ACC112 (cell line): ENCODE results near the gene ZBTB39.

Experiments
- H2AFZ ChIP-seq: fragments of 200-600 bp; sonication (generic); one replicate; pipeline ENCODE4 v1.6.0; 2017; ENCODE audit warnings: antibody characterized with exemption, low read length; ENCODE audit not compliant: unreplicated experiment
- H3K27ac ChIP-seq: fragments of 200-600 bp; sonication (generic); 2 replicates; pipeline ENCODE4 v1.5.1; 2014; ENCODE audit warnings: low read depth, mild to moderate bottlenecking, antibody characterized with exemption, low read length, moderate library complexity
- H3K27me3 ChIP-seq: fragments of 200-600 bp; sonication (generic); 2 replicates; pipeline ENCODE4 v1.6.1; 2014; ENCODE audit warnings: mild to moderate bottlenecking, antibody characterized with exemption, low read length, moderate library complexity, mixed read lengths; ENCODE audit not compliant: insufficient read depth
- H3K36me3 ChIP-seq: fragments of 200-600 bp; sonication (generic); 2 replicates; pipeline ENCODE4 v1.6.1; 2016; ENCODE audit warnings: mild to moderate bottlenecking, antibody characterized with exemption, low read length, moderate library complexity, mixed read lengths; ENCODE audit not compliant: insufficient read depth
- H3K4me1 ChIP-seq: fragments of 200-600 bp; sonication (generic); one replicate; pipeline ENCODE4 v1.6.1; 2016; ENCODE audit warnings: low read length, mixed read lengths; ENCODE audit not compliant: insufficient read depth, unreplicated experiment, control insufficient read depth
- H3K4me3 ChIP-seq: fragments of 200-600 bp; sonication (generic); 2 replicates; pipeline ENCODE4 v1.5.1; 2014; ENCODE audit warnings: mild to moderate bottlenecking, low read depth, low read length
- H3K79me2 ChIP-seq: fragments of 200-600 bp; sonication (generic); one replicate; pipeline ENCODE4 v1.6.0; 2016; ENCODE audit warnings: low read length; ENCODE audit not compliant: control insufficient read depth, unreplicated experiment, insufficient read depth

Gene ZBTB39

GRCh38 chr12:56957229-56958052 lies 48.9 kb downstream of the ZBTB39 start, which contains the start of gene RDH16:
Gene RDH16 (minus strand): TSS chr12:56957608. CDS start chr12:56957462, 146 bp downstream.
- no peak within 1 kb of the TSS for H2AFZ ChIP-seq
- peaks cover 68% of the 10 kb centered on the region for H3K27me3 ChIP-seq
- H3K36me3 ChIP-seq, result no peaks in the 10 kb centered on the region
- peaks cover 3% of the 10 kb centered on the region for H3K4me1 ChIP-seq
- H3K27ac ChIP-seq, result no peak within 1 kb of the TSS
- no peak within 1 kb of the TSS for H3K4me3 ChIP-seq
- no peaks in the 10 kb centered on the region for H3K79me2 ChIP-seq

GRCh38 chr12:56955631-56956256 lies 50.6 kb downstream of the ZBTB39 start:
- H3K27me3 ChIP-seq, result peaks cover 83% of the 10 kb centered on the region
- peaks cover 3% of the 10 kb centered on the region for H3K4me1 ChIP-seq
- H2AFZ ChIP-seq, result no peak overlapping the region
- H3K36me3 ChIP-seq, result no peaks in the 10 kb centered on the region
- H3K4me3 ChIP-seq, result no peak overlapping the region
- H3K79me2 ChIP-seq, result no peaks in the 10 kb centered on the region
- H3K27ac ChIP-seq, result no peak overlapping the region

GRCh38 chr12:56954958-56955355 lies 51.4 kb downstream of the ZBTB39 start:
- no peak overlapping the region for H3K27ac ChIP-seq
- H3K79me2 ChIP-seq, result no peaks in the 10 kb centered on the region
- H3K4me1 ChIP-seq, result peaks cover 3% of the 10 kb centered on the region
- peaks cover 86% of the 10 kb centered on the region for H3K27me3 ChIP-seq
- no peak overlapping the region for H2AFZ ChIP-seq
- no peak overlapping the region for H3K4me3 ChIP-seq
- H3K36me3 ChIP-seq, result no peaks in the 10 kb centered on the region

- H3K4me3 ChIP-seq, result no peak overlapping the region
- no peak overlapping the region for H2AFZ ChIP-seq
- peaks cover 81% of the 10 kb centered on the region for H3K27me3 ChIP-seq
- no peaks in the 10 kb centered on the region for H3K79me2 ChIP-seq
- H3K27ac ChIP-seq, result no peak overlapping the region
- peaks cover 3% of the 10 kb centered on the region for H3K4me1 ChIP-seq
- H3K36me3 ChIP-seq, result no peaks in the 10 kb centered on the region
These were observed 52.0 kb downstream of the ZBTB39 start for GRCh38 chr12:56954057-56954957.

GRCh38 chr12:56953314-56953713 lies 53.0 kb downstream of the ZBTB39 start:
- Histone ChIP-seq H3K4me3 (no peak overlapping the region), H3K36me3 (no peaks in the 10 kb centered on the region), H2AFZ (no peak overlapping the region), H3K27ac (no peak overlapping the region), H3K4me1 (peaks cover 3% of the 10 kb centered on the region), H3K79me2 (no peaks in the 10 kb centered on the region), H3K27me3 (peaks cover 71% of the 10 kb centered on the region)

- H2AFZ ChIP-seq, result no peak overlapping the region
- H3K27ac ChIP-seq, result no peak overlapping the region
These were observed 54.6 kb downstream of the ZBTB39 start for GRCh38 chr12:56951582-56952339.

GRCh38 chr12:56948881-56949280 lies 57.5 kb downstream of the ZBTB39 start:
- H3K79me2 ChIP-seq, result no peaks in the 10 kb centered on the region
- no peak overlapping the region for H3K4me3 ChIP-seq
- H3K36me3 ChIP-seq, result no peaks in the 10 kb centered on the region
- no peaks in the 10 kb centered on the region for H3K4me1 ChIP-seq
- no peak overlapping the region for H2AFZ ChIP-seq
- no peak overlapping the region for H3K27ac ChIP-seq
- H3K27me3 ChIP-seq, result peaks cover 46% of the 10 kb centered on the region

More at GRCh38 chr12:56951582-56952339, 54.6 kb downstream of the ZBTB39 start:
- Histone ChIP-seq H3K4me3 (no peak overlapping the region), H3K27me3 (peaks cover 61% of the 10 kb centered on the region), H3K79me2 (no peaks in the 10 kb centered on the region), H3K4me1 (peaks cover 3% of the 10 kb centered on the region), H3K36me3 (no peaks in the 10 kb centered on the region)
